H1 (cell line): ENCODE results near the gene TASP1.

Source experiments
- CEBPB ChIP-seq: IDR thresholded peaks from 2 replicates; pipeline ENCODE4 v1.6.1; 2012; ENCODE audit warnings: low read depth, low read length
- CREB1 ChIP-seq: IDR thresholded peaks from 2 replicates; pipeline ENCODE4 v1.6.1; 2012; ENCODE audit warnings: inconsistent platforms
- CTCF ChIP-seq, 3 experiments: IDR thresholded peaks; 1 replicate in 2 of 3; 2 replicates in 1 of 3; pipeline versions ENCODE4 v1.5.1 to v1.6.1; 2011; ENCODE audit warnings: low read length in 3 of 3, mild to moderate bottlenecking in 3 of 3, inconsistent platforms in 2 of 3, low read depth in 1 of 3, moderate library complexity in 1 of 3; ENCODE audit not compliant: insufficient read depth in 1 of 3; ENCODE audit errors: control extremely low read depth in 1 of 3
- EP300 ChIP-seq, 2 experiments: IDR thresholded peaks; 1 replicate in 1 of 2; 2 replicates in 1 of 2; pipeline ENCODE4 v1.6.1; 2011 to 2012; ENCODE audit warnings: low read depth in 2 of 2, low read length in 2 of 2, mild to moderate bottlenecking in 2 of 2, borderline replicate concordance in 1 of 2, inconsistent platforms in 1 of 2, moderate library complexity in 1 of 2
- GTF2F1 ChIP-seq: IDR thresholded peaks from 2 replicates; pipeline ENCODE4 v1.6.1; 2012; ENCODE audit warnings: low read depth, low read length, improper control_type of control experiment, borderline replicate concordance
- POLR2AphosphoS5 ChIP-seq: IDR thresholded peaks from 2 replicates; pipeline ENCODE4 v1.6.1; 2011; ENCODE audit warnings: low read depth, low read length
- RFX5 ChIP-seq: IDR thresholded peaks from 2 replicates; pipeline ENCODE4 v1.6.1; 2011; ENCODE audit warnings: low read depth, low read length, improper control_type of control experiment, borderline replicate concordance
- SP1 ChIP-seq: IDR thresholded peaks from 2 replicates; pipeline ENCODE4 v1.6.1; 2011; ENCODE audit warnings: low read depth, low read length
- SP2 ChIP-seq: IDR thresholded peaks from 2 replicates; pipeline ENCODE4 v1.6.1; 2012; ENCODE audit warnings: mild to moderate bottlenecking, low read length, inconsistent platforms
- TBP ChIP-seq: IDR thresholded peaks from 2 replicates; pipeline ENCODE4 v1.6.1; 2011; ENCODE audit warnings: low read depth, low read length, improper control_type of control experiment
- TCF12 ChIP-seq: IDR thresholded peaks from 2 replicates; pipeline ENCODE4 v1.6.1; 2011; ENCODE audit warnings: low read depth, mild to moderate bottlenecking, low read length
- YY1 ChIP-seq: IDR thresholded peaks from 2 replicates; pipeline ENCODE4 v1.6.1; 2011; ENCODE audit warnings: low read depth, mild to moderate bottlenecking, low read length
- ZNF274 ChIP-seq: IDR thresholded peaks from 2 replicates; pipeline ENCODE4 v1.7.0; 2012; ENCODE audit warnings: low read length, borderline replicate concordance; ENCODE audit errors: extremely low read depth

DNA sequence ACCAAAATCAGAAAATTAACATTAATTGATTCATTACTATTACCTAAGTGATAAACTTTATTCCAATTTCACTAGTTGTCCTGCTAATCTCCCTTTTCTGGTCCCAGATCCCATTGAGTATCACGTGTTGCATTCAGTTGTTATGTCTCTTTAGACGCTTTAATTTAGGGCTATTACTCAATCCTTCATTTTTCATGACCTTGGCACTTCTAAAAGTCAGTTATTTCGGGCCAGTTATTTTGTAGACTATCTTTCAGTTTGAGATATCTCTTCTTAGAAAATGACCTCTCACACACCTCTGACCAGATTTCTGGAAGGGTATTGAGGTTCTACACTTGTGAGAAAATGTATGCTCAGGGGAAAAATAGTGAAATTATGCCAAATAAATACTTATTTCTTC, 34.0 kb upstream of the TASP1 start:
- no peak for TF ChIP-seq TCF12
- no peak for TF ChIP-seq TBP
- TF ChIP-seq ZNF274, result no peak
- no peak for TF ChIP-seq CTCF (IDR thresholded peaks at IDR 0.05; ENCODE audit: control extremely low read depth in 1 of 3, insufficient read depth in 1 of 3, low read depth in 1 of 3, low read length in 3 of 3)
- TF ChIP-seq EP300 (IDR thresholded peaks at IDR 0.05; ENCODE audit: borderline replicate concordance in 1 of 2, low read depth in 2 of 2, low read length in 2 of 2), result no peak
- no peak for TF ChIP-seq SP1
- TF ChIP-seq POLR2AphosphoS5, result no peak
- TF ChIP-seq RFX5, result no peak
- TF ChIP-seq CREB1, result no peak
- no peak for TF ChIP-seq YY1
- TF ChIP-seq GTF2F1, result no peak
- TF ChIP-seq CEBPB, result no peak
- TF ChIP-seq SP2, result no peak
